WI38 (cell line): ENCODE data around the gene PFKFB4.

ENCODE experiments used
- H3K4me3 ChIP-seq: 2 replicates; pipeline ENCODE4 v1.5.1; 2011; ENCODE audit warnings: low read depth, mild to moderate bottlenecking, control low read depth, low read length
- TF ChIP-seq, protein P1 (sequence below): IDR thresholded peaks from 2 replicates; pipeline ENCODE4 v1.5.1; 2012; ENCODE audit warnings: low read depth, mild to moderate bottlenecking, control low read depth, low read length

The PFKFB4 gene

GRCh38 chr3:48472923-48473616, 83.5 kb downstream of the PFKFB4 start:
- peak overlapping the region; percentile 71 for H3K4me3 ChIP-seq
- TF ChIP-seq, protein P1, sequence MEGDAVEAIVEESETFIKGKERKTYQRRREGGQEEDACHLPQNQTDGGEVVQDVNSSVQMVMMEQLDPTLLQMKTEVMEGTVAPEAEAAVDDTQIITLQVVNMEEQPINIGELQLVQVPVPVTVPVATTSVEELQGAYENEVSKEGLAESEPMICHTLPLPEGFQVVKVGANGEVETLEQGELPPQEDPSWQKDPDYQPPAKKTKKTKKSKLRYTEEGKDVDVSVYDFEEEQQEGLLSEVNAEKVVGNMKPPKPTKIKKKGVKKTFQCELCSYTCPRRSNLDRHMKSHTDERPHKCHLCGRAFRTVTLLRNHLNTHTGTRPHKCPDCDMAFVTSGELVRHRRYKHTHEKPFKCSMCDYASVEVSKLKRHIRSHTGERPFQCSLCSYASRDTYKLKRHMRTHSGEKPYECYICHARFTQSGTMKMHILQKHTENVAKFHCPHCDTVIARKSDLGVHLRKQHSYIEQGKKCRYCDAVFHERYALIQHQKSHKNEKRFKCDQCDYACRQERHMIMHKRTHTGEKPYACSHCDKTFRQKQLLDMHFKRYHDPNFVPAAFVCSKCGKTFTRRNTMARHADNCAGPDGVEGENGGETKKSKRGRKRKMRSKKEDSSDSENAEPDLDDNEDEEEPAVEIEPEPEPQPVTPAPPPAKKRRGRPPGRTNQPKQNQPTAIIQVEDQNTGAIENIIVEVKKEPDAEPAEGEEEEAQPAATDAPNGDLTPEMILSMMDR = 0 out of 2 replicates have a peak, but pooled peaks have one; percentile 25

- TF ChIP-seq, protein P1 = no peak
- H3K4me3 ChIP-seq = peak overlapping the region; percentile 71
Observed at GRCh38 chr3:48472673-48472922, 84.0 kb downstream of the PFKFB4 start.

DNA sequence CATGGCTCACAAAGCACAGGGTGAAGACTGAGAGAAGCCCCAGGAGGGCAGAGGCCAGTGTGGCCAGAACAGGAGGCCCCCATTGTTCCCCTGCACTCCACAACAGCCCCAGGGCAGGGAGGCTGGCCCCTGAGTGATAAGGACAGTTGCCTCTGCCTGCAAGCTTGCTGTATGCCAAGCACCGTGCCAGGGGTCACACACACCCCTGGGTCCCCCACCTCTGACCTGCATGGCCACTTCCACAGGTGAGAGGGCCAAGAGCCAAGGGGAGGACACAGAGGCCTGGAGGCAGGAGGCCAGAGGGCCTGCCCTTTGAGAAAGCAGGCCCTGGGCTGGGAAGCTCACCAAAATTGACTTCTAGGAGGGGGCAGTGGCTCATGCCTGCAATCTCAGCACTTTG, 86.3 kb downstream of the PFKFB4 start:
- TF ChIP-seq, protein P1 = no peak
- H3K4me3 ChIP-seq = no peak overlapping the region

GRCh38 chr3:48469046-48469915, 87.3 kb downstream of the PFKFB4 start:
- no peak overlapping the region for H3K4me3 ChIP-seq
- TF ChIP-seq, protein P1 = no peak

DNA sequence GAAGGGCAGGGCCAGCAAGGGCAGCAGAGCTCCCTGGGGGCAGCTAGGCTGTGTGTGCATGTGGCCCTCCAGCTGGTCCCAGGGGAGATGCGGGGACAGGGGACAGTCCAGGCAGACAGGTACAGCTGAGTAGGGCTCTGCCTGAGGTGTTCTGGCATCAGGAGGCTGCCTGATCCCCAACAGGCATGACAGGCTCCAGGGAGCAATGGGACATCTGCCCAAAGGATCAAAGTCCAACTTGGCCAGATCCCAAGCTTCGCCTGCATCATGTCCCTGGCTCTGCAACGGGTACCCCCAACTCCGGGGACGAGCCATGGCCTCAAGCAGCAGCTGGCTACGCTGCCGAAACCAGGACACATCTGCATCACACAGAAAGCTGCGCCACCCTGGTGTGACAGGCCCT, 88.3 kb downstream of the PFKFB4 start:
- no peak overlapping the region for H3K4me3 ChIP-seq

More for the DNA sequence above, 88.3 kb downstream of the PFKFB4 start:
- TF ChIP-seq, protein P1 = no peak
